HG03095 (cell line): Measurements from ENCODE around the gene PCDHGC5.

Experiments
- ATAC-seq: cut with Tn5 transposase; IDR thresholded peaks from one replicate; pipeline ENCODE4 v1.9.1; 2021; ENCODE audit warnings: moderate library complexity; ENCODE audit not compliant: unreplicated experiment

The PCDHGC5 gene

GRCh38 chr5:141490771-141491170 lies 1.9 kb downstream of the PCDHGC5 start:
- no peak for ATAC-seq

GRCh38 chr5:141491323-141492167 lies 2.7 kb downstream of the PCDHGC5 start:
- ATAC-seq, result peak; percentile 13

- peak; percentile 44 for ATAC-seq
These were observed 3.4 kb downstream of the PCDHGC5 start for GRCh38 chr5:141492168-141492885.

GRCh38 chr5:141493500-141494422 lies 4.9 kb downstream of the PCDHGC5 start:
- no peak for ATAC-seq

- ATAC-seq, result no peak
These were observed 6.0 kb downstream of the PCDHGC5 start for GRCh38 chr5:141494761-141495452.

- no peak for ATAC-seq
These were observed 6.6 kb downstream of the PCDHGC5 start for GRCh38 chr5:141495453-141495811.

- ATAC-seq, result no peak
These were observed 7.2 kb downstream of the PCDHGC5 start for GRCh38 chr5:141496038-141496437.

GRCh38 chr5:141501761-141502160 lies 12.9 kb downstream of the PCDHGC5 start:
- no peak for ATAC-seq

GRCh38 chr5:141503681-141504080 lies 14.8 kb downstream of the PCDHGC5 start:
- no peak for ATAC-seq

- ATAC-seq, result no peak
These were observed 15.3 kb downstream of the PCDHGC5 start for GRCh38 chr5:141504216-141504615.

GRCh38 chr5:141506381-141507155 lies 17.7 kb downstream of the PCDHGC5 start:
- ATAC-seq, result no peak

GRCh38 chr5:141507387-141508091 lies 18.7 kb downstream of the PCDHGC5 start:
- ATAC-seq, result peak; percentile 41

GRCh38 chr5:141508440-141508797 lies 19.5 kb downstream of the PCDHGC5 start:
- ATAC-seq, result no peak

- ATAC-seq, result no peak
These were observed 20.1 kb downstream of the PCDHGC5 start for GRCh38 chr5:141508798-141509611.

GRCh38 chr5:141510160-141510559 lies 21.3 kb downstream of the PCDHGC5 start:
- ATAC-seq, result no peak

- ATAC-seq, result no peak
These were observed 22.1 kb downstream of the PCDHGC5 start for GRCh38 chr5:141510850-141511601.

- no peak for ATAC-seq
These were observed 23.0 kb downstream of the PCDHGC5 start for GRCh38 chr5:141511771-141512325.
